Measurements from ENCODE around the gene CNGA2. TPM values are rescaled to one million over a fixed set of nuclear protein-coding genes. Genes with fewer than 3 reads are reported as not detected.

The CNGA2 gene
- total and polyA plus RNA-seq, 9 of the 15 experiments (the other 6 are each of a cell fraction or from before 2014, with no cell fraction given) = not detected

DNA sequence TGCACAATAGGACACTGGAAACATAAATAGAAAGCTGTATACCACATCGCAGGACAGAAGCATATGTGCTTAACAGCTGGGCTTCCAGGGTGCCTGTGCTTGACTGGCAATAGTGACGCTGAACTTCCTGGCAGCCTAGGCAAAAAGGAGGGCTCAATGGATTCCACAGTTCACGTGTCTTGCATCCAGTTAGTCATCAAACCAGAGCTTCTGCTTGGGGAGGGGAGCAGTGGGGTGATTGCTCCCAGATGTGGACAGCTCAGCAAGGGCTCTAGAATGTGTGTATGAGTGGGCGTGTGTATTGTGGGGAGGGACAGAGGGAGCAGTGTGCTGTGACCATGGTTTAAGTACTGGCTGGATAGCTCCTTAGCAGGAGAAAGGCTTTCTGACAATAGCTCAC is 37.0 kb upstream of the CNGA2 start (continued):
- TF ChIP-seq ZNF780A (CRISPR knock-in tag; IDR thresholded peaks at IDR 0.05) = no peak
- TF ChIP-seq TCF7L2 (IDR thresholded peaks at IDR 0.05; ENCODE audit: low read depth, low read length) = no peak
- TF ChIP-seq DMBX1 (CRISPR knock-in tag; IDR thresholded peaks at IDR 0.05; ENCODE audit: borderline replicate concordance) = no peak
- no peak for TF ChIP-seq TBL1XR1 (IDR thresholded peaks at IDR 0.05; ENCODE audit: low read length in 2 of 2)
- no peak for TF ChIP-seq ZNF311 (CRISPR knock-in tag; IDR thresholded peaks at IDR 0.05)

DNA sequence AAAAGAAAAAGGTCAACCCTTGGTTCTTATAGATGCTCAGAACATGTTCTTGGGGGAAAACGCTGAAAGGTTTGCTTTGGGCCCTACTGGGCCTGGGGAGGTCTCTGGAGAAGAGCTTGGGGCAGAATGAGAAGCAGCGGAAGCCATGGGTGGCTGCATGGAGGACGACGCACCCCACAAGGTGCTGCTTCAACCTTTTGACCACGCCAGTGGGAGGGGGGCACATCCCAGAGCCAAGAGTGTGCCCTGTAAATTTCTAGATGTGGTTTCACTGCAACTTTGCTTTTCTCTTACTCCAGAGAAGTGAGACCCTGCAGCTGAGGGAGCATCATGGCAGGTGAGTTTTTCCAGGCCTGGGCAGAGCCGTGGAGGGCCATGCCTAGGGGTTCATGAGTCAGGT is 36.1 kb upstream of the CNGA2 start:
- POLR2A ChIA-PET = no interaction called here
- CTCF ChIA-PET (ENCODE audit: low intra/inter-chr PET ratio) = no interaction called here
- H3K9me3 ChIP-seq (replicated peaks; ENCODE audit: control insufficient read depth, insufficient read depth, low read depth, low read length) = no peaks in the 10 kb centered on the region
- no peak for DNase-seq (ENCODE audit: extremely low read depth in 1 of 4, low spot score in 3 of 4)
- no peaks in the 10 kb centered on the region for H4K20me1 ChIP-seq (replicated peaks; ENCODE audit: control insufficient read depth, insufficient read depth, low read length)
- WGBS (ENCODE audit: insufficient coverage, low coverage, missing lambda C conversion rate) = 7% methylated on average over 6 of the region's 6 CpGs
- no peak for FAIRE-seq
- no peak overlapping the region for H3K9ac ChIP-seq (ENCODE audit: insufficient read depth in 1 of 2, low read depth in 2 of 2, low read length in 2 of 2)
- intact Hi-C loops (cut with micrococcal nuclease) (no loop called here), in situ Hi-C loops (cut with MboI) (loop anchor here (25.0 kb wide), 1 partner anchor 936 kb away; no protein-coding TSS in a partner anchor)
- no peaks in the 10 kb centered on the region; a peak in 1 of 5 replicates for H3K4me1 ChIP-seq (replicated peaks in 1 of 2; ENCODE audit: control insufficient read depth in 2 of 2, insufficient read depth in 2 of 2, low read length in 2 of 2)
- peaks cover 3 to 60% of the 10 kb centered on the region in 2 experiments; a peak in 3 of 5 replicates for H3K27me3 ChIP-seq (ENCODE audit: control insufficient read depth in 2 of 2, insufficient read depth in 2 of 2, low read length in 2 of 2)
- no peak for ATAC-seq
- no peak overlapping the region for H3K27ac ChIP-seq (ENCODE audit: extremely low read depth, low read depth, low read length)
- no peaks in the 10 kb centered on the region for H3K36me3 ChIP-seq (ENCODE audit: control insufficient read depth, insufficient read depth, low read length)
- H3K4me3 ChIP-seq = no peak overlapping the region
- no peak overlapping the region for H2AFZ ChIP-seq (ENCODE audit: low read depth, low read length)
- H3K4me2 ChIP-seq (ENCODE audit: insufficient read depth, low read length) = no peak overlapping the region
- H3K9me1 ChIP-seq (ENCODE audit: control insufficient read depth, insufficient read depth, low read length) = no peaks in the 10 kb centered on the region
- BruUV-seq (replicated peaks) = no TSS peak
- no peaks in the 10 kb centered on the region for H3K79me2 ChIP-seq (ENCODE audit: control insufficient read depth, insufficient read depth, low read length)
- TF ChIP-seq TEAD1 (CRISPR knock-in tag; IDR thresholded peaks at IDR 0.05) (no peak), SIN3B (IDR thresholded peaks at IDR 0.05; ENCODE audit: low read depth) (no peak), TFAM (CRISPR knock-in tag; conservative IDR thresholded peaks at IDR 0.05) (no peak), NFE2 (IDR thresholded peaks at IDR 0.05; ENCODE audit: low read depth) (no peak), KDM2B (CRISPR knock-in tag; IDR thresholded peaks at IDR 0.05) (no peak), PCBP2 (IDR thresholded peaks at IDR 0.05; ENCODE audit: low read depth, low read length, poor library complexity, severe bottlenecking) (no peak), RBM17 (IDR thresholded peaks at IDR 0.05; ENCODE audit: borderline replicate concordance, low read depth, low read length) (no peak)
- TF ChIP-seq, protein P1, sequence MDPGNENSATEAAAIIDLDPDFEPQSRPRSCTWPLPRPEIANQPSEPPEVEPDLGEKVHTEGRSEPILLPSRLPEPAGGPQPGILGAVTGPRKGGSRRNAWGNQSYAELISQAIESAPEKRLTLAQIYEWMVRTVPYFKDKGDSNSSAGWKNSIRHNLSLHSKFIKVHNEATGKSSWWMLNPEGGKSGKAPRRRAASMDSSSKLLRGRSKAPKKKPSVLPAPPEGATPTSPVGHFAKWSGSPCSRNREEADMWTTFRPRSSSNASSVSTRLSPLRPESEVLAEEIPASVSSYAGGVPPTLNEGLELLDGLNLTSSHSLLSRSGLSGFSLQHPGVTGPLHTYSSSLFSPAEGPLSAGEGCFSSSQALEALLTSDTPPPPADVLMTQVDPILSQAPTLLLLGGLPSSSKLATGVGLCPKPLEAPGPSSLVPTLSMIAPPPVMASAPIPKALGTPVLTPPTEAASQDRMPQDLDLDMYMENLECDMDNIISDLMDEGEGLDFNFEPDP (CRISPR knock-in tag; IDR thresholded peaks at IDR 0.05) = no peak
- TF ChIP-seq, protein P2, sequence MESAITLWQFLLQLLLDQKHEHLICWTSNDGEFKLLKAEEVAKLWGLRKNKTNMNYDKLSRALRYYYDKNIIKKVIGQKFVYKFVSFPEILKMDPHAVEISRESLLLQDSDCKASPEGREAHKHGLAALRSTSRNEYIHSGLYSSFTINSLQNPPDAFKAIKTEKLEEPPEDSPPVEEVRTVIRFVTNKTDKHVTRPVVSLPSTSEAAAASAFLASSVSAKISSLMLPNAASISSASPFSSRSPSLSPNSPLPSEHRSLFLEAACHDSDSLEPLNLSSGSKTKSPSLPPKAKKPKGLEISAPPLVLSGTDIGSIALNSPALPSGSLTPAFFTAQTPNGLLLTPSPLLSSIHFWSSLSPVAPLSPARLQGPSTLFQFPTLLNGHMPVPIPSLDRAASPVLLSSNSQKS (CRISPR knock-in tag; IDR thresholded peaks at IDR 0.05) = no peak
- TF ChIP-seq, protein P3, sequence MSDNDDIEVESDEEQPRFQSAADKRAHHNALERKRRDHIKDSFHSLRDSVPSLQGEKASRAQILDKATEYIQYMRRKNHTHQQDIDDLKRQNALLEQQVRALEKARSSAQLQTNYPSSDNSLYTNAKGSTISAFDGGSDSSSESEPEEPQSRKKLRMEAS (CRISPR knock-in tag; IDR thresholded peaks at IDR 0.05) = no peak
- TF ChIP-seq, protein P4, sequence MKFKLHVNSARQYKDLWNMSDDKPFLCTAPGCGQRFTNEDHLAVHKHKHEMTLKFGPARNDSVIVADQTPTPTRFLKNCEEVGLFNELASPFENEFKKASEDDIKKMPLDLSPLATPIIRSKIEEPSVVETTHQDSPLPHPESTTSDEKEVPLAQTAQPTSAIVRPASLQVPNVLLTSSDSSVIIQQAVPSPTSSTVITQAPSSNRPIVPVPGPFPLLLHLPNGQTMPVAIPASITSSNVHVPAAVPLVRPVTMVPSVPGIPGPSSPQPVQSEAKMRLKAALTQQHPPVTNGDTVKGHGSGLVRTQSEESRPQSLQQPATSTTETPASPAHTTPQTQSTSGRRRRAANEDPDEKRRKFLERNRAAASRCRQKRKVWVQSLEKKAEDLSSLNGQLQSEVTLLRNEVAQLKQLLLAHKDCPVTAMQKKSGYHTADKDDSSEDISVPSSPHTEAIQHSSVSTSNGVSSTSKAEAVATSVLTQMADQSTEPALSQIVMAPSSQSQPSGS (CRISPR knock-in tag; IDR thresholded peaks at IDR 0.05) = no peak
- TF ChIP-seq, protein P5, sequence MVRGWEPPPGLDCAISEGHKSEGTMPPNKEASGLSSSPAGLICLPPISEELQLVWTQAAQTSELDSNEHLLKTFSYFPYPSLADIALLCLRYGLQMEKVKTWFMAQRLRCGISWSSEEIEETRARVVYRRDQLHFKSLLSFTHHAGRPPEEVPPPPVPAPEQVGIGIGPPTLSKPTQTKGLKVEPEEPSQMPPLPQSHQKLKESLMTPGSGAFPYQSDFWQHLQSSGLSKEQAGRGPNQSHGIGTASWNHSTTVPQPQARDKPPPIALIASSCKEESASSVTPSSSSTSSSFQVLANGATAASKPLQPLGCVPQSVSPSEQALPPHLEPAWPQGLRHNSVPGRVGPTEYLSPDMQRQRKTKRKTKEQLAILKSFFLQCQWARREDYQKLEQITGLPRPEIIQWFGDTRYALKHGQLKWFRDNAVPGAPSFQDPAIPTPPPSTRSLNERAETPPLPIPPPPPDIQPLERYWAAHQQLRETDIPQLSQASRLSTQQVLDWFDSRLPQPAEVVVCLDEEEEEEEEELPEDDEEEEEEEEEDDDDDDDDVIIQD (CRISPR knock-in tag; IDR thresholded peaks at IDR 0.05) = no peak

Measured in K562 (cell line).